Gastroesophageal sphincter (tissue), 4 donors: ENCODE data around the gene ATP7A. TPM values are rescaled to one million over a fixed set of nuclear protein-coding genes. Genes with fewer than 3 reads are reported as not detected.
A peak's percentile ranks its signal among the peaks of the same experiment; 100 is the strongest.

Experiments
- ATAC-seq: fragments of 150-250 bp; one replicate; pipeline ENCODE4 v1.9.1; 2016; ENCODE audit warnings: mild to moderate bottlenecking, moderate library complexity
- H3K27ac ChIP-seq, 4 donors: fragments of 200-600 bp; sonication (generic) in 3 of 4; 1 replicate in 3 of 4; 2 replicates in 1 of 4; pipeline ENCODE4 v1.5.1; 2016 to 2019
- H3K27me3 ChIP-seq: fragments of 200-600 bp; sonication (generic); one replicate; pipeline ENCODE4 v1.5.1; 2019
- H3K36me3 ChIP-seq, 2 donors: fragments of 200-600 bp; sonication (generic); one replicate each; pipeline ENCODE4 v1.5.1; 2019; ENCODE audit warnings: control low read depth in 1 of 2
- H3K4me1 ChIP-seq, 3 donors: fragments of 200-600 bp; sonication (generic); 1 replicate in 2 of 3; 2 replicates in 1 of 3; pipeline ENCODE4 v1.5.1; 2016 to 2019; ENCODE audit warnings: control low read depth in 2 of 3
- H3K4me3 ChIP-seq, 2 donors: fragments of 200-600 bp; sonication (generic); one replicate each; pipeline ENCODE4 v1.5.1; 2019; ENCODE audit warnings: mild to moderate bottlenecking in 1 of 2, moderate library complexity in 1 of 2
- H3K9me3 ChIP-seq, 3 donors: fragments of 200-600 bp; sonication (generic); one replicate each; pipeline ENCODE4 v1.5.1; 2017 to 2019; ENCODE audit warnings: control low read depth in 2 of 3
- EP300 ChIP-seq: sonication (generic); formaldehyde crosslinking; IDR thresholded peaks from one replicate; pipeline ENCODE4 v1.6.1; 2017; ENCODE audit warnings: antibody characterized with exemption, mild to moderate bottlenecking
- POLR2A ChIP-seq, 2 donors: fragments of 450-650 bp; IDR thresholded peaks; one replicate each; pipeline ENCODE4 v1.6.1; 2017; ENCODE audit warnings: antibody characterized with exemption in 2 of 2, mild to moderate bottlenecking in 2 of 2, moderate library complexity in 1 of 2
- POLR2AphosphoS5 ChIP-seq: sonication (generic); formaldehyde crosslinking; IDR thresholded peaks from one replicate; pipeline ENCODE4 v1.6.1; 2017; ENCODE audit warnings: antibody characterized with exemption
- WGBS, 2 donors: methylation state at CpG; one replicate each; pipeline ENCODE4 v1.1.5; 2018; ENCODE audit warnings: low coverage in 1 of 2; 5-methylcytosine and 5-hydroxymethylcytosine counted together
- total RNA-seq, 4 donors: library from RNA; depleted of rRNA; stranded (reverse); fragments of >200 nt; gene quantifications; one replicate each; pipeline ENCODE4 v1.1.0, GENCODE V29; 2016
- TF ChIP-seq, protein P1 (sequence below), 4 experiments: fragments of 200-600 bp in 2 of 4; fragments of 450-650 bp in 2 of 4; sonication (generic) in 1 of 4; IDR thresholded peaks; one replicate each; pipeline ENCODE4 v1.5.1; 2017 to 2019; ENCODE audit warnings: antibody characterized with exemption in 4 of 4, mild to moderate bottlenecking in 2 of 4, moderate library complexity in 2 of 4

ATP7A gene
- total RNA-seq, 4 donors from 2014 or later: 8.6 to 21.2 (median 12.7) TPM

DNA sequence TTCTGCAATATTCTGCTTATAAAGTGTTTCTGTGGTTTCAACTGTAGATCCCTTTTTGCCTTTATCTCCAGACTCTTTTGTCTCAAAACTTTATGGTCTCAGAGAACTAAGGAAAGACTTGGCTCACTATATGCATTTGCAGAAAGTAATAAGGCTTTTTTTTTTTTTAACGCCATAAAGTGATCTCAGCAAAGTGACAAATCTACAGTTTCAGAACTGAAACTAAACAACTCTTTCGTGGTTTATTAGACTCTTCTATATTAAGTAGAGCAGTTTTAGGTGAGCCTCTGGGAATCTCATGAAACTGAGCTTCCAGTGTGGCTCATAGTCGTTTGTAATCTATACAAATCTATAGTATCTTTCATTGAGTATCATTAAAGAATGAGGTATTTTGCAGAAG, 15.3 kb downstream of the ATP7A start:
- WGBS, 2 donors: 0 to 21% methylated on average over 2 to 3 of the region's 3 CpGs
- Histone ChIP-seq H3K4me3 (no peak overlapping the region), H3K36me3 (no peaks in the 10 kb centered on the region), H3K9me3 (no peaks in the 10 kb centered on the region), H3K27ac (no peak overlapping the region), H3K4me1 (peaks cover 0 to 10% (median 0%) of the 10 kb centered on the region in 3 donors), H3K27me3 (no peaks in the 10 kb centered on the region)
- ATAC-seq: no peak
- TF ChIP-seq POLR2A (IDR thresholded peaks at IDR 0.05) (no peak), EP300 (no peak), POLR2AphosphoS5 (no peak)
- TF ChIP-seq, protein P1, sequence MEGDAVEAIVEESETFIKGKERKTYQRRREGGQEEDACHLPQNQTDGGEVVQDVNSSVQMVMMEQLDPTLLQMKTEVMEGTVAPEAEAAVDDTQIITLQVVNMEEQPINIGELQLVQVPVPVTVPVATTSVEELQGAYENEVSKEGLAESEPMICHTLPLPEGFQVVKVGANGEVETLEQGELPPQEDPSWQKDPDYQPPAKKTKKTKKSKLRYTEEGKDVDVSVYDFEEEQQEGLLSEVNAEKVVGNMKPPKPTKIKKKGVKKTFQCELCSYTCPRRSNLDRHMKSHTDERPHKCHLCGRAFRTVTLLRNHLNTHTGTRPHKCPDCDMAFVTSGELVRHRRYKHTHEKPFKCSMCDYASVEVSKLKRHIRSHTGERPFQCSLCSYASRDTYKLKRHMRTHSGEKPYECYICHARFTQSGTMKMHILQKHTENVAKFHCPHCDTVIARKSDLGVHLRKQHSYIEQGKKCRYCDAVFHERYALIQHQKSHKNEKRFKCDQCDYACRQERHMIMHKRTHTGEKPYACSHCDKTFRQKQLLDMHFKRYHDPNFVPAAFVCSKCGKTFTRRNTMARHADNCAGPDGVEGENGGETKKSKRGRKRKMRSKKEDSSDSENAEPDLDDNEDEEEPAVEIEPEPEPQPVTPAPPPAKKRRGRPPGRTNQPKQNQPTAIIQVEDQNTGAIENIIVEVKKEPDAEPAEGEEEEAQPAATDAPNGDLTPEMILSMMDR (IDR thresholded peaks at IDR 0.05): no peak

DNA sequence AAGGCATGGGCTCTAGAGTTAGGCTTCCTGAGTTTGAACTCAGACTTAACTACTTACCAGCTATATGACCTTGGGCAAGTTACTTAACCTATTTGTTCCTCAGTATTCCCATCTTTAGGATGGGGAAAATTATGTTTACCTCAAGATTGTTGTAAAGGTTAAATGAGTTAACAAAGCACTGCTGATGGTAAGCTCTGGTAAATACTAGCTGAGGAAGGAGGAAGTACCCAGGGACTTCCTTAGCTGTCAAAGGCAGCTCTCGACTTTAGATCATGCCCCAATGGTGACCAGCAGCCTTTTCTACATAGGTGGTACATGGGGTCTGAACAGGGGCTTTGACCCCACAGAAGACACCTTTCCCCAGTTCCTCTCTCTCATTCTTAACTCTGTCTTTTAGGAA, 20.1 kb downstream of the ATP7A start:
- no peak overlapping the region for H3K4me3 ChIP-seq
- no peaks in the 10 kb centered on the region for H3K27me3 ChIP-seq
- H3K4me1 ChIP-seq: no peaks in the 10 kb centered on the region
- WGBS, 2 donors: 43 to 63% methylated on average over 1 of the region's 1 CpG
- no peak for ATAC-seq
- no peaks in the 10 kb centered on the region for H3K36me3 ChIP-seq
- H3K27ac ChIP-seq: no peak overlapping the region
- no peaks in the 10 kb centered on the region for H3K9me3 ChIP-seq
- no peak for TF ChIP-seq POLR2A (IDR thresholded peaks at IDR 0.05)
- TF ChIP-seq, protein P1 (IDR thresholded peaks at IDR 0.05): no peak
- no peak for TF ChIP-seq POLR2AphosphoS5
- TF ChIP-seq EP300: no peak

- peaks cover 0 to 12% (median 0%) of the 10 kb centered on the region in 3 donors for H3K4me1 ChIP-seq
- H3K9me3 ChIP-seq: no peaks in the 10 kb centered on the region
- H3K27ac ChIP-seq: no peak overlapping the region
- WGBS, 2 donors: 63 to 67% methylated on average over 1 of the region's 1 CpG
- ATAC-seq: no peak
- no peak overlapping the region for H3K4me3 ChIP-seq
- TF ChIP-seq EP300 (no peak), POLR2AphosphoS5 (no peak), POLR2A (IDR thresholded peaks at IDR 0.05) (no peak)
- TF ChIP-seq, protein P1 (IDR thresholded peaks at IDR 0.05): no peak
- no peaks in the 10 kb centered on the region for H3K36me3 ChIP-seq
- H3K27me3 ChIP-seq: no peaks in the 10 kb centered on the region
Observed at GRCh38 chrX:77935886-77936285, 25.4 kb downstream of the ATP7A start.

GRCh38 chrX:77936299-77936698, 25.8 kb downstream of the ATP7A start:
- peaks cover 0 to 12% (median 0%) of the 10 kb centered on the region in 3 donors for H3K4me1 ChIP-seq
- TF ChIP-seq POLR2A (IDR thresholded peaks at IDR 0.05): no peak
- TF ChIP-seq, protein P1 (IDR thresholded peaks at IDR 0.05): no peak
- no peak for TF ChIP-seq EP300
- TF ChIP-seq POLR2AphosphoS5: no peak
- no peaks in the 10 kb centered on the region for H3K36me3 ChIP-seq
- no peak for ATAC-seq
- no peaks in the 10 kb centered on the region for H3K27me3 ChIP-seq
- H3K27ac ChIP-seq: no peak overlapping the region
- H3K4me3 ChIP-seq: no peak overlapping the region
- no peaks in the 10 kb centered on the region for H3K9me3 ChIP-seq

DNA sequence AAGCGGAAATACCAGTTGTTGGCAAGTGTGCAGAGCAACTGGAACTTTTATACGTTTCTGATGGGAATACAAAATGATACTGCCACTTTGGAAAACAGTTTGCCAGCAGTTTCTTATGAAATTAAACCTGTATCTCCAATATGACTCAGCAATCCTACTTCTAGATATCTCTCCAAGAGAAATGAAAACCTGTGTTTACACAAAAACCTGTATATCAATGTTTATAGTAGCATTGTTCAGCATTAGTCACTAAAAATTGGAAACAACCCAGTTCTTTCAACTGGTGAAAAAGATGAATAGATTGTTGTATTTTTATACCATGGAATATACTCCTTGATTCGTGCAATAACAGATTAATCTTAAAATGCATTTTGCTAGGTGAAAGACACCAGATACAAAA, 26.8 kb downstream of the ATP7A start:
- Histone ChIP-seq H3K9me3 (no peaks in the 10 kb centered on the region), H3K27ac (peak overlapping the region in 1 of 4 donors; percentile 11), H3K27me3 (no peaks in the 10 kb centered on the region), H3K4me3 (no peak overlapping the region), H3K4me1 (peaks cover 0 to 12% (median 0%) of the 10 kb centered on the region in 3 donors), H3K36me3 (no peaks in the 10 kb centered on the region)
- TF ChIP-seq EP300 (no peak), POLR2AphosphoS5 (peak; percentile 14)
- WGBS, 2 donors: 20 to 27% methylated on average over 3 of the region's 3 CpGs
- no peak for ATAC-seq
